Loucy (cell line): ENCODE data around the gene PPP3CA.

Experiments used
- H2AFZ ChIP-seq: fragments of 200-600 bp; sonication (generic); 2 replicates; pipeline ENCODE4 v1.6.0; 2016; ENCODE audit warnings: antibody characterized with exemption, mild to moderate bottlenecking, low read length, moderate library complexity
- H3F3A ChIP-seq: fragments of 200-600 bp; 2 replicates; pipeline ENCODE4 v1.6.0; 2016; ENCODE audit warnings: antibody characterized with exemption, low read depth, mild to moderate bottlenecking
- H3K27me3 ChIP-seq: fragments of 200-600 bp; sonication (generic); 2 replicates; pipeline ENCODE4 v1.6.1; 2014; ENCODE audit warnings: low read length, mild to moderate bottlenecking; ENCODE audit not compliant: insufficient read depth, poor library complexity, severe bottlenecking
- H3K36me3 ChIP-seq: fragments of 200-600 bp; sonication (generic); 2 replicates; pipeline ENCODE4 v1.6.1; 2016; ENCODE audit warnings: low read length; ENCODE audit not compliant: insufficient read depth
- H3K4me1 ChIP-seq: fragments of 200-600 bp; sonication (generic); 2 replicates; pipeline ENCODE4 v1.5.1; 2014; ENCODE audit warnings: low read length, mild to moderate bottlenecking; ENCODE audit not compliant: insufficient read depth, poor library complexity, severe bottlenecking
- H3K4me2 ChIP-seq: fragments of 200-600 bp; sonication (generic); 2 replicates; pipeline ENCODE4 v1.6.0; 2014; ENCODE audit warnings: antibody characterized with exemption, low read length, low read depth, mild to moderate bottlenecking; ENCODE audit not compliant: poor library complexity, severe bottlenecking
- H3K4me3 ChIP-seq: fragments of 200-600 bp; sonication (generic); 2 replicates; pipeline ENCODE4 v1.5.1; 2014; ENCODE audit warnings: low read length, mild to moderate bottlenecking, mixed read lengths; ENCODE audit not compliant: poor library complexity, severe bottlenecking
- H3K79me2 ChIP-seq: fragments of 200-600 bp; sonication (generic); 2 replicates; pipeline ENCODE4 v1.6.1; 2014; ENCODE audit warnings: low read length; ENCODE audit not compliant: insufficient read depth
- H3K9ac ChIP-seq: fragments of 200-600 bp; sonication (generic); 2 replicates; pipeline ENCODE4 v1.6.0; 2014; ENCODE audit warnings: mild to moderate bottlenecking, low read depth, low read length, moderate library complexity; ENCODE audit not compliant: poor library complexity, severe bottlenecking
- H3K9me2 ChIP-seq: fragments of 200-600 bp; sonication (generic); replicated peaks from 2 replicates; pipeline ENCODE4 v1.6.1; 2016; ENCODE audit warnings: low read depth, low read length, mixed read lengths
- H3K9me3 ChIP-seq: fragments of 200-600 bp; sonication (generic); 2 replicates; pipeline ENCODE4 v1.6.1; 2014; ENCODE audit warnings: mild to moderate bottlenecking, antibody characterized with exemption, low read length, low read depth; ENCODE audit not compliant: insufficient read depth
- H4K20me1 ChIP-seq: fragments of 200-600 bp; sonication (generic); 2 replicates; pipeline ENCODE4 v1.6.0; 2014; ENCODE audit warnings: antibody characterized with exemption, low read length, mild to moderate bottlenecking; ENCODE audit not compliant: insufficient read depth, poor library complexity, severe bottlenecking
- EZH2phosphoT487 ChIP-seq: fragments of 200-600 bp; IDR thresholded peaks from 2 replicates; pipeline ENCODE4 v1.6.1; 2018; ENCODE audit warnings: antibody characterized with exemption, mild to moderate bottlenecking, moderate library complexity, borderline replicate concordance
- TF ChIP-seq, protein P1 (sequence below): fragments of 200-600 bp; sonication (generic); conservative IDR thresholded peaks from 2 replicates; pipeline ENCODE4 v1.5.1; 2014; ENCODE audit warnings: mild to moderate bottlenecking, antibody characterized with exemption, low read length

PPP3CA gene

DNA sequence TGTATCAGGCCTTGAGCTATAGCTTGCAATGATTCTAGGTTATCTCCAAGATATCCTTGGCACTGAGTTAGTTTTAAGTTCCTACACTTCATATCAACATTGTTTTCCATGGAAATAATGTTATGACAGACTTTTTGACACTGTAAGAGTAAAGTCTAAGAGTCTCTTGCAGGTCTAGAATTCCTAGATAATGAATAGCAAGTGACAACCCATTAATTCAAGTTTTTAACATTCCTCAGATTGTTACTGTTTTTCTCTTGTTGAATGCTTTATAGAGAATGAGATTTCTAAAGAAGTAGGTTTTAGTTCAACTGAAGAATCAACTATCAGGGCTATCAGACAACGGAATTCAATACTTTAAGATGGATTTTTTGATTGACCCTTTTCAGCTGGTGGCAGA lies 276.1 kb downstream of the PPP3CA start:
- H4K20me1 ChIP-seq: no peaks in the 10 kb centered on the region
- H3K36me3 ChIP-seq: peaks cover 7% of the 10 kb centered on the region; the same call in 1 of the 2 replicates
- no peak overlapping the region for H3K4me2 ChIP-seq
- H3F3A ChIP-seq: no peaks in the 10 kb centered on the region
- no peaks in the 10 kb centered on the region for H3K79me2 ChIP-seq
- H3K27me3 ChIP-seq: no peaks in the 10 kb centered on the region
- H3K4me1 ChIP-seq: peaks cover 7% of the 10 kb centered on the region
- no peak overlapping the region for H3K9ac ChIP-seq
- no peaks in the 10 kb centered on the region for H3K9me2 ChIP-seq
- no peak overlapping the region for H3K4me3 ChIP-seq
- no peak overlapping the region for H2AFZ ChIP-seq
- H3K9me3 ChIP-seq: no peaks in the 10 kb centered on the region
- no peak for TF ChIP-seq EZH2phosphoT487
- TF ChIP-seq, protein P1, sequence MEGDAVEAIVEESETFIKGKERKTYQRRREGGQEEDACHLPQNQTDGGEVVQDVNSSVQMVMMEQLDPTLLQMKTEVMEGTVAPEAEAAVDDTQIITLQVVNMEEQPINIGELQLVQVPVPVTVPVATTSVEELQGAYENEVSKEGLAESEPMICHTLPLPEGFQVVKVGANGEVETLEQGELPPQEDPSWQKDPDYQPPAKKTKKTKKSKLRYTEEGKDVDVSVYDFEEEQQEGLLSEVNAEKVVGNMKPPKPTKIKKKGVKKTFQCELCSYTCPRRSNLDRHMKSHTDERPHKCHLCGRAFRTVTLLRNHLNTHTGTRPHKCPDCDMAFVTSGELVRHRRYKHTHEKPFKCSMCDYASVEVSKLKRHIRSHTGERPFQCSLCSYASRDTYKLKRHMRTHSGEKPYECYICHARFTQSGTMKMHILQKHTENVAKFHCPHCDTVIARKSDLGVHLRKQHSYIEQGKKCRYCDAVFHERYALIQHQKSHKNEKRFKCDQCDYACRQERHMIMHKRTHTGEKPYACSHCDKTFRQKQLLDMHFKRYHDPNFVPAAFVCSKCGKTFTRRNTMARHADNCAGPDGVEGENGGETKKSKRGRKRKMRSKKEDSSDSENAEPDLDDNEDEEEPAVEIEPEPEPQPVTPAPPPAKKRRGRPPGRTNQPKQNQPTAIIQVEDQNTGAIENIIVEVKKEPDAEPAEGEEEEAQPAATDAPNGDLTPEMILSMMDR: no peak

DNA sequence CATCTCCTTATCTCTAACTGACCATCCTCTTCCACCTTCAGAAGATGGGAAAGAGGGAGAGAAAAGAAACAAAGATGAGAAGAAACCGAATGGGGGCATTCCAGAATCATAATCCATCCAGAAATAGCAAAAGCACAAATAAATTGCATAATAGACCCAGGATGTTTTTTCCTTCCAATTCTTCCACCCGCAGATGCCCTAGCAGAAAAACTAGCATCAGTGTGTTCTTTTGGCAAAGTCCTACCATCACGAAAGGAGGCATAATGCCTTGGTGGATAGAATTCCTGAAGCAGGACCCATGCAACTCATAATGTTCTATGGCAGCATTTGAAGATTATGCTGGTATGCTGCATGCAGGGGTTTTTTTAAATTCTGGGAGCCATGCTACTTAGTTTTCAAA lies 279.2 kb downstream of the PPP3CA start:
- Histone ChIP-seq H3K27me3 (no peaks in the 10 kb centered on the region), H3K4me1 (peaks cover 31% of the 10 kb centered on the region)

DNA sequence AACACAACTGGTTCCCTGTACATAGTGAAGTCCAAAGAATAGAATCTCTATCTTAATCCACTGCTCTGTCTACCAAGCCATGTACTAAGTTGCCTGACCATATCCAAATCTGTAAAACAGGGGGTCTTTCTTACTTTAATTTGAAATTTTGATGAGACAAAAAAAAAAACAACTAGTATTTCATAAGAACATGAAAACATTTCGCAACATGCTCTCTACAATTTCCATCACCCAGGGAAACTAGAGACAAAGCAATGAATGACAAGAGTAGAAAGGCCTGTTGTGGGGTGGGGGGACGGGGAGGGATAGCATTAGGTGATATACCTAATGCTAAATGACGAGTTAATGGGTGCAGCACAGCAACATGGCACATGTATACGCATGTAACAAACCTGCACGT lies 279.9 kb downstream of the PPP3CA start:
- Histone ChIP-seq H3K27me3 (no peaks in the 10 kb centered on the region), H3K36me3 (peaks cover 7% of the 10 kb centered on the region; the same call in 1 of the 2 replicates), H3F3A (peaks cover 11% of the 10 kb centered on the region; the same call in 1 of the 2 replicates), H3K4me3 (no peak overlapping the region), H3K79me2 (no peaks in the 10 kb centered on the region), H4K20me1 (no peaks in the 10 kb centered on the region), H3K4me2 (no peak overlapping the region), H3K4me1 (peaks cover 31% of the 10 kb centered on the region), H3K9me3 (no peaks in the 10 kb centered on the region), H3K9me2 (no peaks in the 10 kb centered on the region), H3K9ac (no peak overlapping the region), H2AFZ (no peak overlapping the region)
- no peak for TF ChIP-seq EZH2phosphoT487
- TF ChIP-seq, protein P1: no peak

More for the DNA sequence above, 279.2 kb downstream of the PPP3CA start:
- Histone ChIP-seq H3F3A (peaks cover 11% of the 10 kb centered on the region; the same call in 1 of the 2 replicates), H3K9ac (no peak overlapping the region), H3K4me3 (no peak overlapping the region), H3K79me2 (no peaks in the 10 kb centered on the region), H2AFZ (no peak overlapping the region), H3K9me2 (no peaks in the 10 kb centered on the region), H3K9me3 (no peaks in the 10 kb centered on the region), H3K36me3 (peaks cover 7% of the 10 kb centered on the region; the same call in 1 of the 2 replicates), H3K4me2 (no peak overlapping the region), H4K20me1 (no peaks in the 10 kb centered on the region)
- no peak for TF ChIP-seq EZH2phosphoT487

DNA sequence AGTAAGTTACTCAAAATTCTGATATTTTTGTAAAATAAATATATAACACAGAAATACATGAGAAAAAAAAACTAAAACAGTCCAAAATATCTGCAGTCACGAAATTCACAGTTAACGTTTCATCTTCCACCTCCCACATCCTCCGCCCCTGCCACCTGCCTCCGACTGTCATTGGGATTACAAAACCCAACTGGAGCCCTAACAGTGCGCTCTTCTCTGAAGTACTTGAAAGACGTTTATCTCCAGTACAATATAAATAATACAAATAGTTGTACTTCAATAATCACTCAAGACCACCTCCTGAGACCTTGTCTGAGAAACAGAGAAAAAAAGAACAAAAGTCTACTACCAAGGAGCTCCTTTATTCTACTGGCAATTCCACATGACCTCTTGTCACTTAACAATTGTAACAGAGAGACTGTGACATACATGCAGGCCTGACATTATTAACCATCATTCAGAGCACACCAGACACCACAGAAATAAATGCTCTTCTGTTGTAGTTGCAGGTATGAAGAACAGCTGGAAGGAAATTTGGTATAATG lies 280.6 kb downstream of the PPP3CA start:
- Histone ChIP-seq H3K36me3 (peaks cover 7% of the 10 kb centered on the region; the same call in 1 of the 2 replicates), H3K9me2 (no peaks in the 10 kb centered on the region), H3K4me3 (no peak overlapping the region), H3K4me1 (peaks cover 31% of the 10 kb centered on the region), H3K79me2 (no peaks in the 10 kb centered on the region), H4K20me1 (no peaks in the 10 kb centered on the region), H3K4me2 (no peak overlapping the region), H3F3A (peaks cover 11% of the 10 kb centered on the region; the same call in 1 of the 2 replicates), H3K9ac (peak overlapping the region; percentile 50), H3K27me3 (no peaks in the 10 kb centered on the region), H3K9me3 (no peaks in the 10 kb centered on the region), H2AFZ (no peak overlapping the region)
- TF ChIP-seq EZH2phosphoT487: no peak
- TF ChIP-seq, protein P1: no peak
